Measurements from ENCODE around the gene MAGEE2. TPM values are rescaled to one million over a fixed set of nuclear protein-coding genes. Genes with fewer than 3 reads are reported as not detected.
A peak's percentile ranks its signal among the peaks of the same experiment; 100 is the strongest.
"Not testable (repeated sequence)": the region's sequence is repeated elsewhere in the genome, so short reads cannot be mapped to it uniquely, and the experiment has no call there.

The MAGEE2 gene
- 0.12 TPM in 1 of 2 replicates, not detected in the other for total RNA-seq (2014; rRNA removed; shearing (Covaris generic))

DNA sequence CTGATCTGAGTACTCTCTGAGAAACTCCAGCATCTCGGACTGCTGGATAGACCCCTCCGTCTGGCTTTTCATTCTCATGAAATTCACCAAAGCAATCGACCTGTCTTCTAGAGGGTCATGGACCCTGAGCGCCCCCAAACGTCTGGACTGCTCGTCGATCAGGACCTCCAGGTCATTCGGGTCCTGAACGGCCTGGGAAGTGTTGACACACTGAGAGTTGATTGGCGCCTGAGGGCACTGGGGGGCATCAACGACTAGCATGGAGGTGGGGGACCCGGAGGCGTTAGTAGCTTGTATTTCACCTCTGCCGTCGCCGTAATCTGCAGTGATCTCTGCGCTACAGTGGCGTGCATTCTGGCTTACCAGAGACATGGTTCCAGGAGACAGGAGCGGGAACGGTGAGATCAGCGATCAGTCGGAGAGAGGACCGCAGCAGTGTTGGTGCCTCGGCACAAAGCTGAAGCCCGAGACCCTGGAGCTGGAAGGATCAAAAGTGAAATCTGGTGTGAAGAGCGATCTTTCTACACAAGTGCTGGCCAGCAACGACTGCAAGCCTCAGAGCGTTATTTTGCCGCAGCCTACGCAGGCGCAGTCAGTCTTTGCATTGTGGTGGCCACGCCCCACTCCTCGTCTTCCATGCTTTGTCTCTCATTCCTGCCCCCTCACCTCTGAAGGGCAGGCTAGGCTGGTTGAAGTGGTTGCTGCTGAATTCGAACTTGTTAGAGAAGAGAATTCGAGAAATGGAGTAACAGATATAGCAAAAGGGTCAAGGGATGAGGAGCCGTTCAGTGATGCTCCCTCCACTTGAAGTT lies at the start of gene MAGEE2:
Gene MAGEE2, minus strand, starts transcription at position 575 of the 812 bp plus-strand sequence. Its CDS starts 203 bp downstream, at position 372.
- DNase-seq (ENCODE audit: low read depth): peak; percentile 20

GRCh38 chrX:75786290-75786689 lies 1.2 kb upstream of the MAGEE2 start:
- DNase-seq (ENCODE audit: low read depth): no peak

DNA sequence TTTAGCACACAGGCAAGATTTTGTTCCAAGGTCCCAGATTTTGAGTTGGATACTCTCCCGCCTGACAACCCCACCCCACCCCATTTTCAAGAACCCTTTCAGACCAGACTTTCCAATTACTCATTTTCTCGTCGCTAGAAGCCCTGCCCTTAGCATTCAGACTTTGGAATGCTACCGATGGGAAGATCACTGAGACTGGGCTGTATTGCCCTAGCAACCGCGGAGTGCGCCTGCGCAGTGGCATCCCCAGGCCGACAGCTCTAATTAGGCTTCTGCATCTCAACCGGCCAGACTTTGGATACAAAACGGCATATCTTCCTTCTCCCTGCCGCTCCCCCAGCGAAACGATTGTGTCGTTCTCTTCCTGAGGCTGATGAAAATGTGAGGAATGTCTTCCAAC lies 3.4 kb downstream of the MAGEE2 start:
- DNase-seq (ENCODE audit: low read depth): no peak

- DNase-seq (ENCODE audit: low read depth): not testable (repeated sequence)
These were observed 17.0 kb downstream of the MAGEE2 start for GRCh38 chrX:75768063-75768462.

- peak; percentile 8 for DNase-seq (ENCODE audit: low read depth)
These were observed 36.6 kb downstream of the MAGEE2 start for GRCh38 chrX:75748431-75748830.

GRCh38 chrX:75746891-75747639 lies 38.0 kb downstream of the MAGEE2 start:
- DNase-seq (ENCODE audit: low read depth): peak; percentile 42

Data from RPMI7951 (cell line).